ENCODE measurements around the gene CRB3. TPM values are rescaled to one million over a fixed set of nuclear protein-coding genes. Genes with fewer than 3 reads are reported as not detected.

The CRB3 gene
- total RNA-seq, 1 experiment from 2014 or later, result 0.34 TPM

DNA sequence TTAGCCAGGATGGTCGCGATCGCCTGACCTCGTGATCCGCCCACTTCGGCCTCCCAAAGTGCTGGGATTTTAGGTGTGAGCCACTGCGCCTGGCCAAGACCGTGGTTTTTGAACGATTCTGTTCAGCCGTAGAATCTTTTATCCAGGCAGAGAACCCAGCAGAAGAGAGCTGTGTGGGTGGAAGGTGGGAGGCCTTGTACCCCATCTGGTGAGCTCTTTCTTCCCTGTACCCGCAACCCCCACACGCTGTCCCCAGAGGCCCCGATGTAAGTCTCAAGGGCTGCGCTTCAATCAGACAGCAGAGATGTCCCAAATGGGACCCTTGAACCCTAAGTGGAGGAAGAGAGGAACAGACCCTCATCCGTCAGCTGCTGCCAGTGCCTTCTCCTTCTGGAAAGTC lies 8.1 kb upstream of the CRB3 start:
- Histone ChIP-seq H3K4me1 (ENCODE audit: low read length) (peaks cover 26% of the 10 kb centered on the region), H3K9me3 (ENCODE audit: low read length) (peaks cover 11% of the 10 kb centered on the region; the same call in 1 of the 2 replicates), H3K9ac (ENCODE audit: low read length) (no peak overlapping the region), H2AFZ (ENCODE audit: low read length) (no peak overlapping the region), H3K4me3 (ENCODE audit: low read length) (no peak overlapping the region), H3K36me3 (ENCODE audit: insufficient read depth, low read length) (peaks cover 31% of the 10 kb centered on the region), H3K79me2 (ENCODE audit: low read length) (peaks cover 10% of the 10 kb centered on the region), H4K20me1 (ENCODE audit: insufficient read depth, low read depth, low read length) (no peaks in the 10 kb centered on the region), H3K9me2 (replicated peaks; ENCODE audit: insufficient read depth, low read length) (no peaks in the 10 kb centered on the region), H3K4me2 (ENCODE audit: low read depth, low read length, poor library complexity, severe bottlenecking) (no peak overlapping the region), H3K27ac (ENCODE audit: low read length) (no peak overlapping the region), H3K27me3 (ENCODE audit: low read length) (no peaks in the 10 kb centered on the region)
- DNase-seq, result no peak

DNA sequence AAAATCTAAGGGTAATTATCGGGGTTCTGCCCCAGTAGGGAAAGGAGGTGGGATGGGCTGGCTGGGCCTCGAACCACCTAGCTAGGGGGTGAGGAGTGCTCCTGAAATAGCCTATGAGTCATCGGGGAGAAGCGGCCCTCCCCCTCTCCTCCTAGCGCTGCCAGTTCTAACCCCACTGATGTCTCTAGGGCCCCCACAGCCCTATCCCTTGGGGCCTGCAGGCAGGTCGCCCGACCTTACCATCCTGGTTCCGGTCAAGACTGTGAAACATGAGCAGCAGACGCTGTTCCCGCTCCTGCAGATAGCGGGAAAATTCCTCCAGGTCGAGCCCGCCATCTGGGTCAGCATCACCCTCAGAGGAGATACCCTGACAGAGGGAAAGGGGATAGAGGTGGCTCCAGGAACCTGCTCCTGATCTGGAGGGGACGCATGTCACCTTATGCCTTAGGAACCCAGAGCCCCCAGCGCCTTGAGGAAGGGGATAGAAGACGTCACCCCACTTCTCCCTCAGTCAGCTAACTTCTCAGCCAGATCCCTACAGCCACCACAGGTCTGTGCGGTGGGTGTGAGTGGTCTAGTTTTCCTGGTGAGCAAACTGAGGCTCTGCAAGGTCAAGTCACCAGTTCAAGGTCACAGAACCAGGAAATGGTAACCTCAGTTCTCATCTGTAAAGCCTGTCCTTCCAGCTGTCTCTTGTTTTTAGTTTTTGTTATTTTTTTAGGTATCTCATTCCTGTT lies 5.9 kb upstream of the CRB3 start:
- no peaks in the 10 kb centered on the region for H3K27me3 ChIP-seq (ENCODE audit: low read length)
- DNase-seq, result peak; percentile 85
- H3K27ac ChIP-seq (ENCODE audit: low read length), result peak overlapping the region; percentile 73
- peak overlapping the region; percentile 84 for H3K4me2 ChIP-seq (ENCODE audit: low read depth, low read length, poor library complexity, severe bottlenecking)
- H3K36me3 ChIP-seq (ENCODE audit: insufficient read depth, low read length), result peaks cover 27% of the 10 kb centered on the region
- H3K4me3 ChIP-seq (ENCODE audit: low read length), result peak overlapping the region; percentile 91
- H3K4me1 ChIP-seq (ENCODE audit: low read length), result peaks cover 26% of the 10 kb centered on the region
- no peaks in the 10 kb centered on the region for H3K9me2 ChIP-seq (replicated peaks; ENCODE audit: insufficient read depth, low read length)
- peaks cover 10% of the 10 kb centered on the region for H3K79me2 ChIP-seq (ENCODE audit: low read length)
- peak overlapping the region; percentile 77 for H3K9ac ChIP-seq (ENCODE audit: low read length)
- H2AFZ ChIP-seq (ENCODE audit: low read length), result peak overlapping the region; percentile 56
- H3K9me3 ChIP-seq (ENCODE audit: low read length), result peaks cover 11% of the 10 kb centered on the region; the same call in 1 of the 2 replicates
- H4K20me1 ChIP-seq (ENCODE audit: insufficient read depth, low read depth, low read length), result no peaks in the 10 kb centered on the region

DNA sequence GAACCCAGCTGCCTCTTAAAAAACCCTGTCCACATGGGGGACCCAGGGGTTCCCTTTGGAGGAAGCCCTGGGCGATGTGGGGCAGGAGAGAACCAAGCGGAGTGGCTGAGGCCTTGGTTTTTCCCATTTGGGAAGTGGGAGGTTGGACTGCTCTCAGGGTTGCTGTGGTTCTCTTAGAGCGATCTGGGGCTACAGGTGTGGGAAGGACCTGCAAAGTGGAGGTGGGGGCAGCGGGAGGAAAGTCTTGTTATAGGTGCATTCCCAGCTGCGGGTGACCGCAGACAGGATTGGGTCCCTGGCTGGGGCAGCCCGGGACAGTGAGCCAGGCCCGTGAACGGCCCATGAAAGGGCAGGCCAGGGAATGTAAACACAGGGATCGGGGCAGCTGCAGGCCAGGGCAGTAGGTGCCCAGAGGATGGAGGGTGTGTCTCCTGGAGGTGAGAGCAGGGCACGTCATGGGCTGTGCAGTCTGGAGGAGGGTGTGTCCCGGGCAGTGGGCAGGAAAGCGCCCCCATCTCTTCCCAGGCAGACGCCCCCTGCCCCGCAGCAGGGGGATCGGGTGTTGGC lies 5.3 kb upstream of the CRB3 start:
- H3K9ac ChIP-seq (ENCODE audit: low read length), result peak overlapping the region; percentile 77

GRCh38 chr19:6459262-6460098 lies 4.6 kb upstream of the CRB3 start, which contains the start of gene SLC25A23:
TSS of gene SLC25A23 (minus strand) at chr19:6459792. CDS start at chr19:6459628, 164 bp downstream.
- H4K20me1 ChIP-seq (ENCODE audit: insufficient read depth, low read depth, low read length), result no peaks in the 10 kb centered on the region
- peak within 1 kb of the TSS; percentile 91 for H3K4me3 ChIP-seq (ENCODE audit: low read length)
- H3K9me3 ChIP-seq (ENCODE audit: low read length), result peaks cover 2% of the 10 kb centered on the region; the same call in 1 of the 2 replicates
- H2AFZ ChIP-seq (ENCODE audit: low read length), result peak within 1 kb of the TSS; percentile 72; the same call in 1 of the 2 replicates
- H3K9me2 ChIP-seq (replicated peaks; ENCODE audit: insufficient read depth, low read length), result no peaks in the 10 kb centered on the region
- H3K36me3 ChIP-seq (ENCODE audit: insufficient read depth, low read length), result peaks cover 15% of the 10 kb centered on the region
- H3K79me2 ChIP-seq (ENCODE audit: low read length), result peaks cover 10% of the 10 kb centered on the region
- H3K27ac ChIP-seq (ENCODE audit: low read length), result peak within 1 kb of the TSS; percentile 73
- peak within 1 kb of the TSS; percentile 84 for H3K4me2 ChIP-seq (ENCODE audit: low read depth, low read length, poor library complexity, severe bottlenecking)
- peak; percentile 89 for DNase-seq
- H3K27me3 ChIP-seq (ENCODE audit: low read length), result no peaks in the 10 kb centered on the region
- peak within 1 kb of the TSS; percentile 77 for H3K9ac ChIP-seq (ENCODE audit: low read length)
- peaks cover 26% of the 10 kb centered on the region for H3K4me1 ChIP-seq (ENCODE audit: low read length)

More for the DNA sequence above, 5.3 kb upstream of the CRB3 start:
- H3K9me2 ChIP-seq (replicated peaks; ENCODE audit: insufficient read depth, low read length), result no peaks in the 10 kb centered on the region
- H3K79me2 ChIP-seq (ENCODE audit: low read length), result peaks cover 10% of the 10 kb centered on the region
- peak overlapping the region; percentile 73 for H3K27ac ChIP-seq (ENCODE audit: low read length)
- peaks cover 9% of the 10 kb centered on the region; the same call in 1 of the 2 replicates for H3K9me3 ChIP-seq (ENCODE audit: low read length)
- no peaks in the 10 kb centered on the region for H3K27me3 ChIP-seq (ENCODE audit: low read length)
- peak overlapping the region; percentile 91 for H3K4me3 ChIP-seq (ENCODE audit: low read length)
- peak overlapping the region; percentile 84 for H3K4me2 ChIP-seq (ENCODE audit: low read depth, low read length, poor library complexity, severe bottlenecking)
- H3K4me1 ChIP-seq (ENCODE audit: low read length), result peaks cover 26% of the 10 kb centered on the region
- peak; percentile 54 for DNase-seq
- H3K36me3 ChIP-seq (ENCODE audit: insufficient read depth, low read length), result peaks cover 22% of the 10 kb centered on the region
- no peak overlapping the region for H2AFZ ChIP-seq (ENCODE audit: low read length)
- no peaks in the 10 kb centered on the region for H4K20me1 ChIP-seq (ENCODE audit: insufficient read depth, low read depth, low read length)

DNA sequence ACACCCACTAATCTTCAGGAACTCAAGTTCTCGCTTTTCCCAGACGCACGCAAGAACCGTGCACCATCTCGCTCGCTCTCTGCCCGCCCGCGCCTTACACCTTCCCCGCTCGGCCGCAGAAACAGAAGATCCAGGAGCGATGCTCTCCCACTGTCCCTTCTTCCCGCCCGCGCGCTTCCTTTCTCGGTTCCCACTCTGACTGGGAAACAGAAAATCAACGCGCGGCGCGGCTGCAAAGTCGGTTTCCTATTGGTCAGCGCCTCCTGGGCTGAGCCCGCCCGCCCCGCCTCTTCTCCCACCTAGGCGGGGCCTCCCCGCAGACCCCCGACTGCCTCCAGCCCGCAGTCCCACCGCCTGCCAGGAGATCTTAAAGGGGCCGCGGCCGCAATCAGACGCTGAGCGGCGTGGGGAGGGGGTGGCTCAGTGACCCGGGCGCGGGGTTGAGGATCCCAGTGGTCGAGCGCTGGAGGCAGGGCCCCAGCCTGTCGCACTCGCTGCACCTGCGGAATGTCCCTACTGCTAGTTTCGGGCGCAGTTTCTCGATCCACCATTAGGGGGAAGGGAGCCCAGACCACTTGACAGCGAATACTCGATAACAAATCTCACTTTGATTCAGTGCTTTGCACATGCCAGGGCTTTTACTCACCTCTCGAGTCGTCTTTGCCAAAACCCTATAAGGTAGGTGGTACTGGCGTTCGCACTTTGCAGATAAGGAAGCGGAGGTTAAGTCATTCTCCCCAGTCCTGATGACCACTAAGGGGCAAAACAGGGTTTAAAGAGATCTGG lies 3.8 kb upstream of the CRB3 start:
- Histone ChIP-seq H3K4me1 (ENCODE audit: low read length) (peaks cover 26% of the 10 kb centered on the region), H3K27me3 (ENCODE audit: low read length) (no peaks in the 10 kb centered on the region), H2AFZ (ENCODE audit: low read length) (peak overlapping the region; percentile 72; the same call in 1 of the 2 replicates), H4K20me1 (ENCODE audit: insufficient read depth, low read depth, low read length) (no peaks in the 10 kb centered on the region), H3K9me2 (replicated peaks; ENCODE audit: insufficient read depth, low read length) (no peaks in the 10 kb centered on the region), H3K36me3 (ENCODE audit: insufficient read depth, low read length) (peaks cover 7% of the 10 kb centered on the region), H3K79me2 (ENCODE audit: low read length) (peaks cover 10% of the 10 kb centered on the region), H3K4me2 (ENCODE audit: low read depth, low read length, poor library complexity, severe bottlenecking) (peak overlapping the region; percentile 84), H3K4me3 (ENCODE audit: low read length) (peak overlapping the region; percentile 91), H3K9me3 (ENCODE audit: low read length) (no peaks in the 10 kb centered on the region), H3K9ac (ENCODE audit: low read length) (peak overlapping the region; percentile 77), H3K27ac (ENCODE audit: low read length) (peak overlapping the region; percentile 29; the same call in 1 of the 2 replicates)
- DNase-seq, result peak; percentile 99

DNA sequence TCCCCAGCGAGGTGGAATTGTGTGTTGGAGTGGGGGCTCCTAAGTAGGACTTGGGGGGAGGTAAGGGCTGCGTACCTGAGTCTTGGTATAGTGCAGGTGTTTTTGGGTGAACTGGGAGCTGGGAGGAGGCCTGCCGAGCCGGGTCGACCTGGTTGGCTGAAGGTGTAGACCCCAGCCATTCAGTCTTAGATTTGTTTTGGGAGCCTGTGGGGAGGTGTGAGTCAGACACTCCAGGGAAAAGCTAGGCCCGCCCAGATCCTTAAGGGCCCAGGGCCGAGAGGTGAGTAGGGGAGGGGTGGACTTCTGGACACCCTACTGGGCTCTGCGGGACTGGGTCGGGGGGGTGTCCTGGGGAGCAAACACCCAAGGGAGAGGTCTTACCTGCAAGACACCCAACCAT lies 935 bp downstream of the CRB3 start:
- no peaks in the 10 kb centered on the region for H3K27me3 ChIP-seq (ENCODE audit: low read length)
- no peaks in the 10 kb centered on the region for H3K36me3 ChIP-seq (ENCODE audit: insufficient read depth, low read length)
- no peak overlapping the region for H3K27ac ChIP-seq (ENCODE audit: low read length)
- no peaks in the 10 kb centered on the region for H3K79me2 ChIP-seq (ENCODE audit: low read length)
- H3K9me2 ChIP-seq (replicated peaks; ENCODE audit: insufficient read depth, low read length), result no peaks in the 10 kb centered on the region
- no peaks in the 10 kb centered on the region for H4K20me1 ChIP-seq (ENCODE audit: insufficient read depth, low read depth, low read length)
- no peaks in the 10 kb centered on the region for H3K9me3 ChIP-seq (ENCODE audit: low read length)
- H3K4me2 ChIP-seq (ENCODE audit: low read depth, low read length, poor library complexity, severe bottlenecking), result no peak overlapping the region
- no peak overlapping the region for H3K4me3 ChIP-seq (ENCODE audit: low read length)
- peaks cover 4% of the 10 kb centered on the region for H3K4me1 ChIP-seq (ENCODE audit: low read length)
- no peak overlapping the region for H2AFZ ChIP-seq (ENCODE audit: low read length)
- H3K9ac ChIP-seq (ENCODE audit: low read length), result no peak overlapping the region
- DNase-seq, result no peak

GRCh38 chr19:6465663-6466062 lies 1.6 kb downstream of the CRB3 start:
- Histone ChIP-seq H3K36me3 (ENCODE audit: insufficient read depth, low read length) (no peaks in the 10 kb centered on the region), H2AFZ (ENCODE audit: low read length) (no peak overlapping the region), H3K4me1 (ENCODE audit: low read length) (peaks cover 2% of the 10 kb centered on the region), H3K9me2 (replicated peaks; ENCODE audit: insufficient read depth, low read length) (no peaks in the 10 kb centered on the region), H3K79me2 (ENCODE audit: low read length) (no peaks in the 10 kb centered on the region), H3K4me3 (ENCODE audit: low read length) (no peak overlapping the region), H3K9ac (ENCODE audit: low read length) (no peak overlapping the region), H3K4me2 (ENCODE audit: low read depth, low read length, poor library complexity, severe bottlenecking) (no peak overlapping the region), H3K27ac (ENCODE audit: low read length) (no peak overlapping the region), H3K9me3 (ENCODE audit: low read length) (no peaks in the 10 kb centered on the region), H3K27me3 (ENCODE audit: low read length) (no peaks in the 10 kb centered on the region), H4K20me1 (ENCODE audit: insufficient read depth, low read depth, low read length) (no peaks in the 10 kb centered on the region)
- no peak for DNase-seq

Measured in Karpas-422 (cell line).